ENCODE data around the gene DPEP2NB.

GRCh38 chr16:67993207-67994039 lies 22.3 kb downstream of the DPEP2NB start:
- TF ChIP-seq, protein P1, sequence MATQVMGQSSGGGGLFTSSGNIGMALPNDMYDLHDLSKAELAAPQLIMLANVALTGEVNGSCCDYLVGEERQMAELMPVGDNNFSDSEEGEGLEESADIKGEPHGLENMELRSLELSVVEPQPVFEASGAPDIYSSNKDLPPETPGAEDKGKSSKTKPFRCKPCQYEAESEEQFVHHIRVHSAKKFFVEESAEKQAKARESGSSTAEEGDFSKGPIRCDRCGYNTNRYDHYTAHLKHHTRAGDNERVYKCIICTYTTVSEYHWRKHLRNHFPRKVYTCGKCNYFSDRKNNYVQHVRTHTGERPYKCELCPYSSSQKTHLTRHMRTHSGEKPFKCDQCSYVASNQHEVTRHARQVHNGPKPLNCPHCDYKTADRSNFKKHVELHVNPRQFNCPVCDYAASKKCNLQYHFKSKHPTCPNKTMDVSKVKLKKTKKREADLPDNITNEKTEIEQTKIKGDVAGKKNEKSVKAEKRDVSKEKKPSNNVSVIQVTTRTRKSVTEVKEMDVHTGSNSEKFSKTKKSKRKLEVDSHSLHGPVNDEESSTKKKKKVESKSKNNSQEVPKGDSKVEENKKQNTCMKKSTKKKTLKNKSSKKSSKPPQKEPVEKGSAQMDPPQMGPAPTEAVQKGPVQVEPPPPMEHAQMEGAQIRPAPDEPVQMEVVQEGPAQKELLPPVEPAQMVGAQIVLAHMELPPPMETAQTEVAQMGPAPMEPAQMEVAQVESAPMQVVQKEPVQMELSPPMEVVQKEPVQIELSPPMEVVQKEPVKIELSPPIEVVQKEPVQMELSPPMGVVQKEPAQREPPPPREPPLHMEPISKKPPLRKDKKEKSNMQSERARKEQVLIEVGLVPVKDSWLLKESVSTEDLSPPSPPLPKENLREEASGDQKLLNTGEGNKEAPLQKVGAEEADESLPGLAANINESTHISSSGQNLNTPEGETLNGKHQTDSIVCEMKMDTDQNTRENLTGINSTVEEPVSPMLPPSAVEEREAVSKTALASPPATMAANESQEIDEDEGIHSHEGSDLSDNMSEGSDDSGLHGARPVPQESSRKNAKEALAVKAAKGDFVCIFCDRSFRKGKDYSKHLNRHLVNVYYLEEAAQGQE (IDR thresholded peaks at IDR 0.05; ENCODE audit: insufficient read depth in 1 of 2, low read depth in 2 of 2, low read length in 2 of 2) = no peak
- TF ChIP-seq POLR2AphosphoS5 (IDR thresholded peaks at IDR 0.05; ENCODE audit: low read depth, low read length) = no peak
